K562 treated with DMSO at 1 percent for 24 hours (cell line): ENCODE measurements around the gene KIR3DL2. TPM values are rescaled to one million over a fixed set of nuclear protein-coding genes. Genes with fewer than 3 reads are reported as not detected.

Source experiments
- total RNA-seq: library from RNA; unstranded; fragments of 300-600 nt; gene quantifications from 2 replicates; pipeline ENCODE4 v1.2.3, GENCODE V29; 2022; ENCODE audit warnings: low read depth; ENCODE audit not compliant: insufficient read depth

KIR3DL2 gene
- total RNA-seq, result not detected in 2 replicates

GRCh38 chr19:54850061-54850640 is at the start of gene KIR3DL2:
Gene KIR3DL2 (plus strand): TSS chr19:54850443. CDS start chr19:54850476, 33 bp downstream.

GRCh38 chr19:54803410-54803809 is 46.8 kb upstream of the KIR3DL2 start, which contains the start of gene KIR2DL4:
Gene KIR2DL4 (plus strand): TSS chr19:54803610. CDS start chr19:54803652, 42 bp downstream.

GRCh38 chr19:54816251-54816650 is 34.0 kb upstream of the KIR3DL2 start, which contains the start of gene KIR3DL1:
Gene KIR3DL1 (plus strand): TSS chr19:54816468.

GRCh38 chr19:54832496-54832895 is 17.7 kb upstream of the KIR3DL2 start, which contains the start of gene KIR2DS4:
Gene KIR2DS4 (plus strand): TSS chr19:54832676.

GRCh38 chr19:54873990-54874389 is 23.7 kb downstream of the KIR3DL2 start, which contains the start of gene FCAR:
Gene FCAR (plus strand): TSS chr19:54874235. CDS start chr19:54874290, 55 bp downstream.

GRCh38 chr19:54905803-54906511 is 55.7 kb downstream of the KIR3DL2 start, which contains the start of gene NCR1:
Gene NCR1 (plus strand): TSS chr19:54906148. CDS start chr19:54906188, 40 bp downstream.

Other genes with a start within 250 kb of the KIR3DL2 start
- gene LILRB1, start 220.0 kb upstream of the KIR3DL2 start, total RNA-seq, result not detected in 2 replicates
- not detected in 2 replicates for gene LILRB4, start 187.5 kb upstream of the KIR3DL2 start, total RNA-seq
- not detected in 2 replicates for gene KIR3DL3, start 126.0 kb upstream of the KIR3DL2 start, total RNA-seq
- not detected in 2 replicates for gene KIR2DL3, start 111.9 kb upstream of the KIR3DL2 start, total RNA-seq
- not detected in 2 replicates for gene KIR2DL1, start 80.7 kb upstream of the KIR3DL2 start, total RNA-seq
- gene KIR2DL4, start 46.8 kb upstream of the KIR3DL2 start, total RNA-seq, result not detected in 2 replicates
- not detected in 2 replicates for gene KIR3DL1, start 34.0 kb upstream of the KIR3DL2 start, total RNA-seq
- not detected in 2 replicates for gene KIR2DS4, start 17.8 kb upstream of the KIR3DL2 start, total RNA-seq
- not detected in 2 replicates for gene FCAR, start 23.8 kb downstream of the KIR3DL2 start, total RNA-seq
- not detected in 2 replicates for gene NCR1, start 55.7 kb downstream of the KIR3DL2 start, total RNA-seq
- gene NLRP7, start 97.1 kb downstream of the KIR3DL2 start, total RNA-seq, result 0.13 TPM in 1 of 2 replicates, not detected in the other
- 36.5 and 37.5 TPM in 2 replicates for gene NLRP2, start 115.9 kb downstream of the KIR3DL2 start, total RNA-seq
- 0.95 and 1.1 TPM in 2 replicates for gene GP6, start 187.8 kb downstream of the KIR3DL2 start, total RNA-seq
- 28.5 and 34.8 TPM in 2 replicates for gene RDH13, start 212.7 kb downstream of the KIR3DL2 start, total RNA-seq
- gene EPS8L1, start 225.4 kb downstream of the KIR3DL2 start, total RNA-seq, result 15.6 and 19.8 TPM in 2 replicates